Brain microvascular endothelial cell (primary cell): ENCODE measurements around the gene C11orf24.

ENCODE experiments used
- DNase-seq: peaks from one replicate; pipeline ENCODE4 v3.0.0-alpha.2; 2020
- H3K27ac ChIP-seq: fragments of 250-450 bp; sonication (Bioruptor Pico); 2 replicates; pipeline ENCODE4 v1.5.1; 2020; ENCODE audit warnings: mild to moderate bottlenecking, moderate library complexity
- H3K27me3 ChIP-seq: fragments of 250-450 bp; sonication (Bioruptor Pico); replicated peaks from 2 replicates; pipeline ENCODE4 v1.5.1; 2020; ENCODE audit warnings: mild to moderate bottlenecking
- H3K36me3 ChIP-seq: fragments of 250-450 bp; sonication (Bioruptor Pico); replicated peaks from 2 replicates; pipeline ENCODE4 v1.5.1; 2020; ENCODE audit warnings: mild to moderate bottlenecking
- H3K4me3 ChIP-seq: 2 replicates; pipeline ENCODE4 v1.5.1; 2011; ENCODE audit warnings: low read depth, mild to moderate bottlenecking, control low read depth, low read length, moderate library complexity
- CTCF ChIP-seq: IDR thresholded peaks from 2 replicates; pipeline ENCODE4 v1.5.1; 2011; ENCODE audit warnings: low read depth, mild to moderate bottlenecking, moderate library complexity, low read length, control low read depth, inconsistent platforms; ENCODE audit errors: missing control alignments
- in situ Hi-C: cut with HindIII; loops from 2 replicates; pipeline ENCODE4 v1.10.0; 2017; ENCODE audit warnings: low sequenced_read_pairs, low pct_ligation_motif_present

The C11orf24 gene

GRCh38 chr11:68296344-68297051, 24.7 kb upstream of the C11orf24 start:
- Histone ChIP-seq H3K27me3 (no peaks in the 10 kb centered on the region), H3K4me3 (no peak overlapping the region), H3K36me3 (no peaks in the 10 kb centered on the region), H3K27ac (no peak overlapping the region)
- no peak for TF ChIP-seq CTCF
- no peak for DNase-seq
- in situ Hi-C loops: no loop called here

- DNase-seq: no peak
- H3K27ac ChIP-seq: no peak overlapping the region
- TF ChIP-seq CTCF: no peak
- H3K4me3 ChIP-seq: no peak overlapping the region
- no peaks in the 10 kb centered on the region for H3K27me3 ChIP-seq
- in situ Hi-C loops: no loop called here
- H3K36me3 ChIP-seq: no peaks in the 10 kb centered on the region
Observed at GRCh38 chr11:68295940-68296339, 24.2 kb upstream of the C11orf24 start.

GRCh38 chr11:68295271-68295670, 23.5 kb upstream of the C11orf24 start:
- H3K4me3 ChIP-seq: no peak overlapping the region
- H3K27ac ChIP-seq: no peak overlapping the region
- DNase-seq: no peak
- no peaks in the 10 kb centered on the region for H3K27me3 ChIP-seq
- TF ChIP-seq CTCF: no peak
- no peaks in the 10 kb centered on the region for H3K36me3 ChIP-seq
- in situ Hi-C loops: no loop called here

GRCh38 chr11:68293708-68294107, 21.9 kb upstream of the C11orf24 start:
- TF ChIP-seq CTCF: no peak
- in situ Hi-C loops: no loop called here
- Histone ChIP-seq H3K27me3 (no peaks in the 10 kb centered on the region), H3K27ac (no peak overlapping the region), H3K4me3 (no peak overlapping the region), H3K36me3 (no peaks in the 10 kb centered on the region)
- DNase-seq: no peak

GRCh38 chr11:68289456-68289855, 17.7 kb upstream of the C11orf24 start:
- no peak for DNase-seq
- in situ Hi-C loops: no loop called here

More at GRCh38 chr11:68289456-68289855, 17.7 kb upstream of the C11orf24 start:
- no peaks in the 10 kb centered on the region for H3K36me3 ChIP-seq
- no peak overlapping the region for H3K27ac ChIP-seq
- no peak for TF ChIP-seq CTCF
- H3K27me3 ChIP-seq: no peaks in the 10 kb centered on the region
- no peak overlapping the region for H3K4me3 ChIP-seq
